OCI-LY3 (cell line): ENCODE measurements around the gene CFAP46.

Experiments used
- H2AFZ ChIP-seq: fragments of 200-600, 300-600 bp; shearing (Covaris generic); 2 replicates; pipeline ENCODE4 v1.6.0; 2014; ENCODE audit warnings: antibody characterized with exemption, low read depth, low read length
- H3K27ac ChIP-seq: fragments of 200-600, 300-600 bp; sonication (generic); 2 replicates; pipeline ENCODE4 v1.5.1; 2014; ENCODE audit warnings: mild to moderate bottlenecking, low read length, moderate library complexity, mixed read lengths
- H3K27me3 ChIP-seq: fragments of 200-600, 300-600 bp; sonication (generic); 2 replicates; pipeline ENCODE4 v1.6.1; 2014; ENCODE audit warnings: low read depth, low read length, mixed read lengths
- H3K36me3 ChIP-seq: fragments of 200-600, 300-600 bp; sonication (generic); replicated peaks from 2 replicates; pipeline ENCODE3; 2014; ENCODE audit warnings: low read depth, low read length, mixed read lengths
- H3K4me1 ChIP-seq: fragments of 300-600, 200-600 bp; sonication (generic); 2 replicates; pipeline ENCODE4 v1.6.1; 2014; ENCODE audit warnings: low read length, mixed read lengths
- H3K4me2 ChIP-seq: fragments of 200-600, 300-600 bp; sonication (generic); 2 replicates; pipeline ENCODE4 v1.6.1; 2014; ENCODE audit warnings: low read length, mixed read lengths
- H3K4me3 ChIP-seq: fragments of 300-600, 200-600 bp; sonication (generic); 2 replicates; pipeline ENCODE4 v1.5.1; 2014; ENCODE audit warnings: antibody characterized with exemption, mild to moderate bottlenecking, low read length, moderate library complexity
- H3K79me2 ChIP-seq: fragments of 300-600, 200-600 bp; shearing (Covaris generic); 2 replicates; pipeline ENCODE4 v1.6.1; 2014; ENCODE audit warnings: mild to moderate bottlenecking, low read length, mixed read lengths
- H3K9ac ChIP-seq: fragments of 300-600, 200-600 bp; shearing (Covaris generic); 2 replicates; pipeline ENCODE4 v1.6.0; 2014; ENCODE audit warnings: mild to moderate bottlenecking, low read length, moderate library complexity
- H3K9me3 ChIP-seq: fragments of 200-600, 300-600 bp; shearing (Covaris generic); 2 replicates; pipeline ENCODE4 v1.6.1; 2014; ENCODE audit warnings: low read length, mixed read lengths; ENCODE audit not compliant: insufficient read depth
- H4K20me1 ChIP-seq: fragments of 200-600, 300-600 bp; sonication (generic); 2 replicates; pipeline ENCODE4 v1.6.1; 2016; ENCODE audit warnings: low read length, mixed read lengths; ENCODE audit not compliant: insufficient read depth
- EZH2phosphoT487 ChIP-seq: fragments of 200-600 bp; shearing (Covaris generic); IDR thresholded peaks from 2 replicates; pipeline ENCODE4 v1.6.1; 2018; ENCODE audit warnings: antibody characterized with exemption, mixed run types, low read depth
- TF ChIP-seq, protein P1 (sequence below): fragments of 200-600, 300-600 bp; sonication (generic); IDR thresholded peaks from 2 replicates; pipeline ENCODE4 v1.5.1; 2014; ENCODE audit warnings: antibody characterized with exemption, low read length, low read depth

Gene CFAP46

GRCh38 chr10:132960631-132961419 is 18.5 kb upstream of the CFAP46 start:
- TF ChIP-seq, protein P1, sequence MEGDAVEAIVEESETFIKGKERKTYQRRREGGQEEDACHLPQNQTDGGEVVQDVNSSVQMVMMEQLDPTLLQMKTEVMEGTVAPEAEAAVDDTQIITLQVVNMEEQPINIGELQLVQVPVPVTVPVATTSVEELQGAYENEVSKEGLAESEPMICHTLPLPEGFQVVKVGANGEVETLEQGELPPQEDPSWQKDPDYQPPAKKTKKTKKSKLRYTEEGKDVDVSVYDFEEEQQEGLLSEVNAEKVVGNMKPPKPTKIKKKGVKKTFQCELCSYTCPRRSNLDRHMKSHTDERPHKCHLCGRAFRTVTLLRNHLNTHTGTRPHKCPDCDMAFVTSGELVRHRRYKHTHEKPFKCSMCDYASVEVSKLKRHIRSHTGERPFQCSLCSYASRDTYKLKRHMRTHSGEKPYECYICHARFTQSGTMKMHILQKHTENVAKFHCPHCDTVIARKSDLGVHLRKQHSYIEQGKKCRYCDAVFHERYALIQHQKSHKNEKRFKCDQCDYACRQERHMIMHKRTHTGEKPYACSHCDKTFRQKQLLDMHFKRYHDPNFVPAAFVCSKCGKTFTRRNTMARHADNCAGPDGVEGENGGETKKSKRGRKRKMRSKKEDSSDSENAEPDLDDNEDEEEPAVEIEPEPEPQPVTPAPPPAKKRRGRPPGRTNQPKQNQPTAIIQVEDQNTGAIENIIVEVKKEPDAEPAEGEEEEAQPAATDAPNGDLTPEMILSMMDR, result no peak
- TF ChIP-seq EZH2phosphoT487, result no peak
- no peak overlapping the region for H3K4me2 ChIP-seq
- peaks cover 12% of the 10 kb centered on the region for H3K4me1 ChIP-seq
- no peaks in the 10 kb centered on the region for H4K20me1 ChIP-seq
- H3K9me3 ChIP-seq, result no peaks in the 10 kb centered on the region
- no peak overlapping the region for H3K27ac ChIP-seq
- no peak overlapping the region for H3K9ac ChIP-seq
- no peaks in the 10 kb centered on the region for H3K36me3 ChIP-seq
- H3K4me3 ChIP-seq, result no peak overlapping the region
- H3K79me2 ChIP-seq, result no peaks in the 10 kb centered on the region
- H2AFZ ChIP-seq, result no peak overlapping the region
- H3K27me3 ChIP-seq, result no peaks in the 10 kb centered on the region

GRCh38 chr10:132960071-132960472 is 17.7 kb upstream of the CFAP46 start:
- H3K4me3 ChIP-seq, result no peak overlapping the region
- no peaks in the 10 kb centered on the region for H4K20me1 ChIP-seq
- no peak overlapping the region for H3K27ac ChIP-seq
- no peak overlapping the region for H3K9ac ChIP-seq
- TF ChIP-seq, protein P1, result no peak
- TF ChIP-seq EZH2phosphoT487, result no peak
- no peak overlapping the region for H2AFZ ChIP-seq
- H3K36me3 ChIP-seq, result no peaks in the 10 kb centered on the region
- no peaks in the 10 kb centered on the region for H3K9me3 ChIP-seq
- H3K4me2 ChIP-seq, result no peak overlapping the region
- peaks cover 12% of the 10 kb centered on the region for H3K4me1 ChIP-seq
- no peaks in the 10 kb centered on the region for H3K27me3 ChIP-seq
- H3K79me2 ChIP-seq, result no peaks in the 10 kb centered on the region

DNA sequence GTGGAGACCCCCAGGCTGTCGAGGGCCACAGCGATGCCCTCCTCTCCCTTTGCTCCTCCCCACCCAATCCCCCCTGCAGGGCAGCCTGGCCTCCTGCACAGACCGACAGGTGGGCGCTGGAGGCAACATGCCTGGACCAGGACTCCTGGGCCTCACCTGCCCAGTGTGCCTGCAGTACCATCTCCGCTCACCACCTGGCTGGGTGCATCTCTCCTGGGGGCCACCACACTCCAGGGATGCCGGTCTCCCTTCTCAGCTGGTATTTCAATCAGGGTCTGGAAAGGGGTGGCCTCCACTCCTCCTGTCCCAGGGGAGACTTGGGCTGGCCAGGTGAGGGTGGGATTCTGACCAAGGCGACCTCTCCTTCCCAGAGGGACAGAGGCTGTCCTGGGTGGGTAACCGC is 17.2 kb upstream of the CFAP46 start:
- Histone ChIP-seq H3K79me2 (no peaks in the 10 kb centered on the region), H4K20me1 (no peaks in the 10 kb centered on the region), H3K9ac (no peak overlapping the region), H3K4me2 (no peak overlapping the region), H3K27me3 (no peaks in the 10 kb centered on the region), H3K36me3 (no peaks in the 10 kb centered on the region), H3K4me3 (no peak overlapping the region), H3K27ac (no peak overlapping the region), H2AFZ (no peak overlapping the region), H3K4me1 (peaks cover 12% of the 10 kb centered on the region), H3K9me3 (no peaks in the 10 kb centered on the region)
- TF ChIP-seq EZH2phosphoT487, result no peak
- TF ChIP-seq, protein P1, result no peak

- no peak overlapping the region for H3K4me2 ChIP-seq
- H3K4me3 ChIP-seq, result no peak overlapping the region
- H4K20me1 ChIP-seq, result no peaks in the 10 kb centered on the region
- no peak overlapping the region for H2AFZ ChIP-seq
- H3K27me3 ChIP-seq, result no peaks in the 10 kb centered on the region
- TF ChIP-seq, protein P1, result no peak
- TF ChIP-seq EZH2phosphoT487, result no peak
- H3K4me1 ChIP-seq, result peaks cover 12% of the 10 kb centered on the region
- H3K79me2 ChIP-seq, result no peaks in the 10 kb centered on the region
- no peaks in the 10 kb centered on the region for H3K36me3 ChIP-seq
- no peak overlapping the region for H3K9ac ChIP-seq
- no peaks in the 10 kb centered on the region for H3K9me3 ChIP-seq
- H3K27ac ChIP-seq, result no peak overlapping the region
These were observed 16.7 kb upstream of the CFAP46 start for GRCh38 chr10:132958883-132959558.
